Neural cell (in vitro differentiated cells): ENCODE data around the gene ST8SIA4.

Experiments used
- CTCF ChIP-seq: fragments of 450-650 bp; IDR thresholded peaks from 2 replicates; pipeline ENCODE4 v1.5.1; 2014; ENCODE audit warnings: antibody characterized with exemption, mild to moderate bottlenecking, moderate library complexity; ENCODE audit not compliant: poor library complexity, severe bottlenecking
- POLR2AphosphoS5 ChIP-seq: IDR thresholded peaks from 2 replicates; pipeline ENCODE4 v1.6.1; 2012

GRCh38 chr5:100787648-100788047, 115.4 kb downstream of the ST8SIA4 start:
- TF ChIP-seq CTCF = no peak
- TF ChIP-seq POLR2AphosphoS5 = no peak
